HepG2 (cell line): ENCODE measurements around the gene ABCC1. TPM values are rescaled to one million over a fixed set of nuclear protein-coding genes. Genes with fewer than 3 reads are reported as not detected.
A peak's percentile ranks its signal among the peaks of the same experiment; 100 is the strongest.

Experiments used
- DPF2 ChIP-seq: sonication (generic); formaldehyde crosslinking; IDR thresholded peaks from 2 replicates; pipeline ENCODE4 v1.4.0; 2020; ENCODE audit warnings: mild to moderate bottlenecking, low read depth, missing genetic modification reagents, borderline replicate concordance
- MEF2D ChIP-seq: sonication (generic); formaldehyde crosslinking; IDR thresholded peaks from 2 replicates; pipeline ENCODE4 v1.5.1; 2020; ENCODE audit warnings: mild to moderate bottlenecking, missing genetic modification reagents
- POGZ ChIP-seq: sonication (generic); formaldehyde crosslinking; IDR thresholded peaks from 2 replicates; pipeline ENCODE4 v1.4.0; 2020; ENCODE audit warnings: mild to moderate bottlenecking, missing genetic modification reagents
- ZNF431 ChIP-seq: sonication (generic); formaldehyde crosslinking; IDR thresholded peaks from 2 replicates; pipeline ENCODE4 v1.9.0; 2022; ENCODE audit warnings: missing genetic modification reagents, low read depth, mild to moderate bottlenecking, borderline replicate concordance
- ZNF552 ChIP-seq: sonication (generic); formaldehyde crosslinking; IDR thresholded peaks from 2 replicates; pipeline ENCODE4 v1.9.0; 2022; ENCODE audit warnings: missing genetic modification reagents, mild to moderate bottlenecking, borderline replicate concordance
- ZNF619 ChIP-seq: sonication (generic); formaldehyde crosslinking; IDR thresholded peaks from 2 replicates; pipeline ENCODE4 v1.4.0; 2020; ENCODE audit warnings: mild to moderate bottlenecking, missing genetic modification reagents
- polyA plus RNA-seq, 8 experiments: library from polyadenylated mRNA; depleted of rRNA in 3 of 8; stranded (reverse) in 7 of 8; unstranded in 1 of 8; fragments of >200 nt; fragmentation: Illumina TruSeq in 4 of 8; extraction: Trizol in 4 of 8; gene quantifications; 2 replicates each; pipeline versions ENCODE4 v1.2.1 to v1.2.3, GENCODE V29; 2011 to 2016; ENCODE audit warnings: low read depth in 4 of 8, missing spikeins in 1 of 8, mixed read lengths in 1 of 8; ENCODE audit not compliant: insufficient read depth in 1 of 8
- total RNA-seq, 5 experiments: library from RNA; depleted of rRNA; stranded (reverse); fragments of >200 nt; fragmentation: Illumina TruSeq; extraction: Trizol; gene quantifications; 2 replicates each; pipeline ENCODE4 v1.2.3, GENCODE V29; 2016; ENCODE audit warnings: low read depth in 1 of 5
- TF ChIP-seq, protein P1 (sequence below): sonication (generic); formaldehyde crosslinking; IDR thresholded peaks from 2 replicates; pipeline ENCODE4 v1.8.0; 2023; ENCODE audit warnings: mild to moderate bottlenecking, missing genetic modification reagents
- TF ChIP-seq, protein P2 (sequence below): sonication (generic); formaldehyde crosslinking; IDR thresholded peaks from 2 replicates; pipeline ENCODE4 v1.4.0; 2020; ENCODE audit warnings: missing genetic modification reagents
- TF ChIP-seq, protein P3 (sequence below): sonication (generic); formaldehyde crosslinking; IDR thresholded peaks from 2 replicates; pipeline ENCODE4 v1.4.0; 2020; ENCODE audit warnings: mild to moderate bottlenecking, missing genetic modification reagents
- TF ChIP-seq, protein P4 (sequence below): sonication (generic); formaldehyde crosslinking; conservative IDR thresholded peaks from 2 replicates; pipeline ENCODE4 v1.4.0; 2020; ENCODE audit warnings: mild to moderate bottlenecking, missing genetic modification reagents, moderate library complexity

Gene ABCC1
- total and polyA plus RNA-seq, 2 of the 13 experiments (the other 11 are each of a cell fraction or from before 2014, with no cell fraction given) = 13.0 to 30.6 TPM

DNA sequence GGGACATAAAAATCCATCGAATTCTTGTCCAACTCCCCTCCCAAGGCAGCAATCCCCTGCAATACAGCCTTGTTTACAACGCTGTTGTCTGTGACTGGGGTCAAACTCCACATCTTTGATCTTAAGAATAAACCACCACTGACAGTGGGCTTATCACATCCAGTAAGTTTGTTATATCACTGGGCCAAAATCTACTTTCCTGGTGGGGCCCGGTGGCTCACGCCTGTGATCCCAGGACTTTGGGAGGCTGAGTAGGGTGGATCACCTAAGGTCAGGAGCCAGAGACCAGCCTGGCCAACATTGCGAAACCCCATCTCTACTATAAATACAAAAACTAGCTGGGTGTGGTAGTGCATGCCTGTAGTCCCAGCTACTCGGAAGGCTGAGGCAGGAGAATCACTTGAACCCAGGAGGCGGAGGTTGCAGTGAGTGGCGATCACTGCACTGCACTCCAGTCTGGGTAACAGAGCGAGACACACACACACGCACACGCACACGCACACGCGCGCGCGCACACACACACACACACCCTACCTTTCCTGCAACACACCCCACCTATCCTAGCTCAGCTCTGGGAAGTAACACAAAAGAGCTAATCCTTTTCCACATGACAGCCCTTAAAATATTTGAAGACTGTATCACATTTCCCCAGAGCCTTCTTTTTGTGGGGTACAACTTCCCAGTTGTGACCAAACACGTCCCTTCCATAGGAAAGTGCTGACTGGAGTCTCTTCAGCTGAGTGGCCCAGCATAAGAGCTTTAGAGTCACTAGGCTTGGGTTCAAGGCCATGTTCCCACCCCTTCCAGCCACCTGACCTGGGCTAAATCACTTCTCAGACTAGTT, 20.9 kb upstream of the ABCC1 start (continued):
- TF ChIP-seq DPF2 (CRISPR knock-in tag) (0 out of 2 replicates have a peak, but pooled peaks have one; percentile 18), MEF2D (0 out of 2 replicates have a peak, but pooled peaks have one; percentile 55), ZNF552 (CRISPR knock-in tag) (0 out of 2 replicates have a peak, but pooled peaks have one; percentile 20), ZNF431 (no peak), ZNF619 (no peak), POGZ (CRISPR knock-in tag) (peak; percentile 49)
- TF ChIP-seq, protein P1, sequence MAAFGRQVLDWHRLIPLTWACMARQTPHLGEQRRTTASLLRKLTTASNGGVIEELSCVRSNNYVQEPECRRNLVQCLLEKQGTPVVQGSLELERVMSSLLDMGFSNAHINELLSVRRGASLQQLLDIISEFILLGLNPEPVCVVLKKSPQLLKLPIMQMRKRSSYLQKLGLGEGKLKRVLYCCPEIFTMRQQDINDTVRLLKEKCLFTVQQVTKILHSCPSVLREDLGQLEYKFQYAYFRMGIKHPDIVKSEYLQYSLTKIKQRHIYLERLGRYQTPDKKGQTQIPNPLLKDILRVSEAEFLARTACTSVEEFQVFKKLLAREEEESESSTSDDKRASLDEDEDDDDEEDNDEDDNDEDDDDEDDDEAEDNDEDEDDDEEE (CRISPR knock-in tag) = no peak
- TF ChIP-seq, protein P2, sequence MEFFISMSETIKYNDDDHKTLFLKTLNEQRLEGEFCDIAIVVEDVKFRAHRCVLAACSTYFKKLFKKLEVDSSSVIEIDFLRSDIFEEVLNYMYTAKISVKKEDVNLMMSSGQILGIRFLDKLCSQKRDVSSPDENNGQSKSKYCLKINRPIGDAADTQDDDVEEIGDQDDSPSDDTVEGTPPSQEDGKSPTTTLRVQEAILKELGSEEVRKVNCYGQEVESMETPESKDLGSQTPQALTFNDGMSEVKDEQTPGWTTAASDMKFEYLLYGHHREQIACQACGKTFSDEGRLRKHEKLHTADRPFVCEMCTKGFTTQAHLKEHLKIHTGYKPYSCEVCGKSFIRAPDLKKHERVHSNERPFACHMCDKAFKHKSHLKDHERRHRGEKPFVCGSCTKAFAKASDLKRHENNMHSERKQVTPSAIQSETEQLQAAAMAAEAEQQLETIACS (CRISPR knock-in tag) = no peak
- TF ChIP-seq, protein P3, sequence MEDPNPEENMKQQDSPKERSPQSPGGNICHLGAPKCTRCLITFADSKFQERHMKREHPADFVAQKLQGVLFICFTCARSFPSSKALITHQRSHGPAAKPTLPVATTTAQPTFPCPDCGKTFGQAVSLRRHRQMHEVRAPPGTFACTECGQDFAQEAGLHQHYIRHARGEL (CRISPR knock-in tag) = 0 out of 2 replicates have a peak, but pooled peaks have one; percentile 62
- TF ChIP-seq, protein P4, sequence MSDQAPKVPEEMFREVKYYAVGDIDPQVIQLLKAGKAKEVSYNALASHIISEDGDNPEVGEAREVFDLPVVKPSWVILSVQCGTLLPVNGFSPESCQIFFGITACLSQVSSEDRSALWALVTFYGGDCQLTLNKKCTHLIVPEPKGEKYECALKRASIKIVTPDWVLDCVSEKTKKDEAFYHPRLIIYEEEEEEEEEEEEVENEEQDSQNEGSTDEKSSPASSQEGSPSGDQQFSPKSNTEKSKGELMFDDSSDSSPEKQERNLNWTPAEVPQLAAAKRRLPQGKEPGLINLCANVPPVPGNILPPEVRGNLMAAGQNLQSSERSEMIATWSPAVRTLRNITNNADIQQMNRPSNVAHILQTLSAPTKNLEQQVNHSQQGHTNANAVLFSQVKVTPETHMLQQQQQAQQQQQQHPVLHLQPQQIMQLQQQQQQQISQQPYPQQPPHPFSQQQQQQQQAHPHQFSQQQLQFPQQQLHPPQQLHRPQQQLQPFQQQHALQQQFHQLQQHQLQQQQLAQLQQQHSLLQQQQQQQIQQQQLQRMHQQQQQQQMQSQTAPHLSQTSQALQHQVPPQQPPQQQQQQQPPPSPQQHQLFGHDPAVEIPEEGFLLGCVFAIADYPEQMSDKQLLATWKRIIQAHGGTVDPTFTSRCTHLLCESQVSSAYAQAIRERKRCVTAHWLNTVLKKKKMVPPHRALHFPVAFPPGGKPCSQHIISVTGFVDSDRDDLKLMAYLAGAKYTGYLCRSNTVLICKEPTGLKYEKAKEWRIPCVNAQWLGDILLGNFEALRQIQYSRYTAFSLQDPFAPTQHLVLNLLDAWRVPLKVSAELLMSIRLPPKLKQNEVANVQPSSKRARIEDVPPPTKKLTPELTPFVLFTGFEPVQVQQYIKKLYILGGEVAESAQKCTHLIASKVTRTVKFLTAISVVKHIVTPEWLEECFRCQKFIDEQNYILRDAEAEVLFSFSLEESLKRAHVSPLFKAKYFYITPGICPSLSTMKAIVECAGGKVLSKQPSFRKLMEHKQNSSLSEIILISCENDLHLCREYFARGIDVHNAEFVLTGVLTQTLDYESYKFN (CRISPR knock-in tag) = peak; percentile 65
